HEK293 (cell line): ENCODE measurements around the gene KRTAP4-16.

ENCODE experiments used
- BCL11A ChIP-seq: fragments of 450-650 bp; formaldehyde crosslinking; IDR thresholded peaks from 2 replicates; pipeline ENCODE4 v1.5.1; 2016; ENCODE audit warnings: low read depth, missing biosample characterization, missing genetic modification characterization
- ZNF473 ChIP-seq: fragments of 450-650 bp; formaldehyde crosslinking; IDR thresholded peaks from 2 replicates; pipeline ENCODE4 v1.5.1; 2017; ENCODE audit warnings: missing biosample characterization, missing genetic modification characterization
- ZSCAN16 ChIP-seq: fragments of 450-650 bp; formaldehyde crosslinking; IDR thresholded peaks from 2 replicates; pipeline ENCODE4 v1.5.1; 2016; ENCODE audit warnings: missing biosample characterization, missing genetic modification characterization
- TF ChIP-seq, protein P1 (sequence below): fragments of 450-650 bp; formaldehyde crosslinking; IDR thresholded peaks from 2 replicates; pipeline ENCODE4 v1.5.1; 2016; ENCODE audit warnings: missing biosample characterization, missing genetic modification characterization
- TF ChIP-seq, protein P2 (sequence below): fragments of 450-650 bp; formaldehyde crosslinking; IDR thresholded peaks from 2 replicates; pipeline ENCODE4 v1.5.1; 2016; ENCODE audit warnings: missing biosample characterization, missing genetic modification characterization

DNA sequence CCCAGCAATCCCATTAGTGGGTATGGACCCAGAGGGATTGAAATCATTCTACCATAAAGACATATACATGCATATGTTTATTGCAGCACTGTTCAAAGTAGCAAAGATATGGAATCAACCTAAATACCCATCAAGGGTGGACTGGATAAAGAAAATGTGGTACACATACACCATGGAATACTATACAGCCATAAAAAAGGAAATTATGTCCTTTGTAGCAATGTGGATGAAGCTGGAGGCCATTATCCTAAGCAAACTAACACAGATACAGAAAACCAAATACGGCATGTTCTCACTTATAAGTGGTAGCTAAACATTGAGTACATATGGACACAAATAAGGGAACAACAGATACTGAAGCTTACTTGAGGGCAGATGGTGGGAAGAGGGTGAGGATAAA is 44.5 kb downstream of the KRTAP4-16 start:
- TF ChIP-seq, protein P1, sequence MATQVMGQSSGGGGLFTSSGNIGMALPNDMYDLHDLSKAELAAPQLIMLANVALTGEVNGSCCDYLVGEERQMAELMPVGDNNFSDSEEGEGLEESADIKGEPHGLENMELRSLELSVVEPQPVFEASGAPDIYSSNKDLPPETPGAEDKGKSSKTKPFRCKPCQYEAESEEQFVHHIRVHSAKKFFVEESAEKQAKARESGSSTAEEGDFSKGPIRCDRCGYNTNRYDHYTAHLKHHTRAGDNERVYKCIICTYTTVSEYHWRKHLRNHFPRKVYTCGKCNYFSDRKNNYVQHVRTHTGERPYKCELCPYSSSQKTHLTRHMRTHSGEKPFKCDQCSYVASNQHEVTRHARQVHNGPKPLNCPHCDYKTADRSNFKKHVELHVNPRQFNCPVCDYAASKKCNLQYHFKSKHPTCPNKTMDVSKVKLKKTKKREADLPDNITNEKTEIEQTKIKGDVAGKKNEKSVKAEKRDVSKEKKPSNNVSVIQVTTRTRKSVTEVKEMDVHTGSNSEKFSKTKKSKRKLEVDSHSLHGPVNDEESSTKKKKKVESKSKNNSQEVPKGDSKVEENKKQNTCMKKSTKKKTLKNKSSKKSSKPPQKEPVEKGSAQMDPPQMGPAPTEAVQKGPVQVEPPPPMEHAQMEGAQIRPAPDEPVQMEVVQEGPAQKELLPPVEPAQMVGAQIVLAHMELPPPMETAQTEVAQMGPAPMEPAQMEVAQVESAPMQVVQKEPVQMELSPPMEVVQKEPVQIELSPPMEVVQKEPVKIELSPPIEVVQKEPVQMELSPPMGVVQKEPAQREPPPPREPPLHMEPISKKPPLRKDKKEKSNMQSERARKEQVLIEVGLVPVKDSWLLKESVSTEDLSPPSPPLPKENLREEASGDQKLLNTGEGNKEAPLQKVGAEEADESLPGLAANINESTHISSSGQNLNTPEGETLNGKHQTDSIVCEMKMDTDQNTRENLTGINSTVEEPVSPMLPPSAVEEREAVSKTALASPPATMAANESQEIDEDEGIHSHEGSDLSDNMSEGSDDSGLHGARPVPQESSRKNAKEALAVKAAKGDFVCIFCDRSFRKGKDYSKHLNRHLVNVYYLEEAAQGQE (tag by site-specific recombination) = no peak
- TF ChIP-seq ZNF473 (tag by site-specific recombination) (no peak), BCL11A (tag by site-specific recombination) (no peak), ZSCAN16 (no peak)
- TF ChIP-seq, protein P2, sequence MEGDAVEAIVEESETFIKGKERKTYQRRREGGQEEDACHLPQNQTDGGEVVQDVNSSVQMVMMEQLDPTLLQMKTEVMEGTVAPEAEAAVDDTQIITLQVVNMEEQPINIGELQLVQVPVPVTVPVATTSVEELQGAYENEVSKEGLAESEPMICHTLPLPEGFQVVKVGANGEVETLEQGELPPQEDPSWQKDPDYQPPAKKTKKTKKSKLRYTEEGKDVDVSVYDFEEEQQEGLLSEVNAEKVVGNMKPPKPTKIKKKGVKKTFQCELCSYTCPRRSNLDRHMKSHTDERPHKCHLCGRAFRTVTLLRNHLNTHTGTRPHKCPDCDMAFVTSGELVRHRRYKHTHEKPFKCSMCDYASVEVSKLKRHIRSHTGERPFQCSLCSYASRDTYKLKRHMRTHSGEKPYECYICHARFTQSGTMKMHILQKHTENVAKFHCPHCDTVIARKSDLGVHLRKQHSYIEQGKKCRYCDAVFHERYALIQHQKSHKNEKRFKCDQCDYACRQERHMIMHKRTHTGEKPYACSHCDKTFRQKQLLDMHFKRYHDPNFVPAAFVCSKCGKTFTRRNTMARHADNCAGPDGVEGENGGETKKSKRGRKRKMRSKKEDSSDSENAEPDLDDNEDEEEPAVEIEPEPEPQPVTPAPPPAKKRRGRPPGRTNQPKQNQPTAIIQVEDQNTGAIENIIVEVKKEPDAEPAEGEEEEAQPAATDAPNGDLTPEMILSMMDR = no peak
